GM10847 (cell line): Measurements from ENCODE around the gene MSLN.

Experiments used
- POLR2A ChIP-seq: IDR thresholded peaks from 2 replicates; pipeline ENCODE4 v1.6.1; 2011; ENCODE audit not compliant: insufficient read length; ENCODE audit errors: extremely low read depth

Gene MSLN

GRCh38 chr16:796296-797119 is 36.0 kb downstream of the MSLN start:
- no peak for TF ChIP-seq POLR2A

- TF ChIP-seq POLR2A: no peak
Measured at GRCh38 chr16:797120-797420, 36.5 kb downstream of the MSLN start.

- TF ChIP-seq POLR2A: no peak
Measured at GRCh38 chr16:797686-798085, 37.2 kb downstream of the MSLN start.

- no peak for TF ChIP-seq POLR2A
Measured at GRCh38 chr16:798666-799065, 38.1 kb downstream of the MSLN start.

GRCh38 chr16:799111-799947 is 38.8 kb downstream of the MSLN start:
- no peak for TF ChIP-seq POLR2A

- no peak for TF ChIP-seq POLR2A
Measured at GRCh38 chr16:799948-800833, 39.7 kb downstream of the MSLN start, which contains the start of gene GNG13. Gene GNG13, minus strand, starts transcription at chr16:800734. Its CDS starts 1,657 bp downstream, at chr16:799077.

- no peak for TF ChIP-seq POLR2A
Measured at GRCh38 chr16:800834-801511, 40.4 kb downstream of the MSLN start.

- TF ChIP-seq POLR2A: no peak
Measured at GRCh38 chr16:801584-802363, 41.2 kb downstream of the MSLN start.

GRCh38 chr16:802461-802860 is 41.9 kb downstream of the MSLN start:
- no peak for TF ChIP-seq POLR2A

- TF ChIP-seq POLR2A: no peak
Measured at GRCh38 chr16:802914-803753, 42.6 kb downstream of the MSLN start.

- TF ChIP-seq POLR2A: no peak
Measured at GRCh38 chr16:803754-804080, 43.2 kb downstream of the MSLN start.

GRCh38 chr16:804193-805048 is 43.9 kb downstream of the MSLN start:
- no peak for TF ChIP-seq POLR2A

GRCh38 chr16:805474-805873 is 44.9 kb downstream of the MSLN start:
- TF ChIP-seq POLR2A: no peak
